ENCODE measurements around the gene UCK2.

UCK2 gene

DNA sequence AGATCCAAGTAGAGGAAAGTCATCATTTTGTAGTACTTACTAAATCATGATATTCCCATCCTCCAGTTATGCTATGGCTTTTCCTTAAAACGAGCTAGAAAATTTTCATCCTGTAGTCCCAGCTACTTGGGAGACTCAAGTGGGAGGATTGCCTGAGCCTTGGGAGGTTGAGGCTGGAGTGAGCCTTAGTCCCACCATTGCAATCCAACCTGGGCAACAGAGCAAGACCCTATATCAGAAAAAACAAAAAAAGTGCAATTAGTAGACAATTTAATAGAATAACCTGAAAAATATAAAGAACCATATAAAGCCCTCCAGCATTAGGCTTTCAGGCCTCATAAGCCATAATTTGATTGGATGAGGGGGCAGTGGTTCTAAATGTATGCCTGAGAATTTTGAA lies 6.8 kb downstream of the UCK2 start:
- no peak for DNase-seq (ENCODE audit: low read depth)

DNA sequence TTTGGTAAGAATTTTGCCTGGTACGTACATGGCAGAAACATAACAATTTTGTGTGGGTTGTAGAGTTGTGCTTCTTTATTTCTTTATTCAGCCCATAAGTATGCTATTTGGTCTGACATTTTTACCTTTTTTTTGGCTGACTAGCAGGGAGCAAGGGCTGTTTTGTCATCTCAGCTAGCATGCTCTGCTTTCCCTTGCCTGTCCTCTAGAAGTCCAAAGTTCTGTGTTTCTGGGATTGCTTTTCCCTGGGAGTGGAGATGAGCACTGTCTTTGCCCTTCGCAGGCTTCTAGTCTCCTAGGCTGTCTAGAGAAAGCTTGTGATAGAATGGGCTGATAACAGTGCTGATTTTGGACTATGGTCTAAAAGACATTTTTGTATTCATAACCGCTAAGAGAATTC lies 7.5 kb downstream of the UCK2 start:
- DNase-seq (ENCODE audit: low read depth): no peak

DNA sequence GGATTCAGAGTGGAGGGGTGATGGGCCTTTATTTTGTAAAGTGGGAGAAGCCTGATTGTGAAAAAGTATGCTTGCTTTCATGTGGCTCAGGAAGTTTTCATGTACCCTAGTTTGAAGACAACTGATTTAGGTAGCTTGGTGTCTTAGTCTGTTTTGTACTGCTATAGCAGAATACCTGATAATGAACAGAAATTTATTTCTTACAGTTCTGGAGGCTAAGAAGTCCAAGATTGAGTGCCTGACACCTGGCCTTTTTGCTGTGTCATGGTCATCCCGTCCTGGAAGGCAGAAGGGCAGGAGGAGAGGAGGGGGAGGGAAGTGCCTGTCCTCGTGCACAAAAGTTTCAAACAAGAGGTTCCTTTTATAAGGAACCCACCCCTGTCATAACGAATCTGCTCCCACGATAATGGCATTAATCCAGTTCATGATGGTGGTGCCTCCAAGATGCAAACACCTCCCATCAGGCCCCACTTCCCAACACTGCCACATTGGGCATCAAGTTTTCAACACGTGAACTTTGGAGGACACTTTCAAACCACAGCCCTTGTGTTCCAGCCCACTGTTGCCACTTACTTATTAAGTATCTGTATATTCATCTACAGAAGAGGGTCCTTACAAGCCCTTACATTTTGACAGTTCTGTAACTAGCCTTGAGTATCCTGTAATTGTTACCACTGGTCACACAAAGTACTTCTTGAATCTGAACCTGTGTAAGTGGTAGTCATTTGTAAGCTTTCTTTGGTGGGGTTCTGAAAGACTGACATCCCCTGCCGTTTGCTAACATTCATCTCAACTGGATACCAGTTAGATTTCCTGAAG lies 9.5 kb downstream of the UCK2 start:
- DNase-seq (ENCODE audit: low read depth): no peak

DNA sequence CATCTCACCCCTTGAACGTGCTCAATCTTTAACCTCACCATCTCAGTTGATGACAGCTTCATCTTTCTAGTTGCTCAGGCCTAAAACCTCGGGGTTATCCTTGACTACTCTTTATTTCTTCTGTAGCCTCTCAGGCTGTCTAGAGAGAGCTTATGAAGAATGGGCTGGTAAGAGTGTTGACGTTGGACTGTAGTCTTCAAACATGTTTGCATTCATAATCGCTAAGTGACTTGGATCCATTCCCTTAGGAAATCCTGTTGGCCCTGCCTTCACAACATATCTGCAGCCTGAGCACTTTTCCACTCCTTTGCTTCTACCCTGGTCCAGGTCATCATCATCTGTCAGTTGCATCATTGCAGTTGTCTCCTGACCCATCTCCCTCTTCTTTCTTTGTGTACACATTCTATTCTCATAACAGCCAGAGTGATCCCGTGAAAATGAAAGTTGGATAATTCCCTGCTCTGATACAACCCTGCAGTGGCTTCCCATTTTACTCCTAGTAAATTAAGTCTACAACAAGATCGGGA lies 10.5 kb downstream of the UCK2 start:
- DNase-seq (ENCODE audit: low read depth): no peak

DNA sequence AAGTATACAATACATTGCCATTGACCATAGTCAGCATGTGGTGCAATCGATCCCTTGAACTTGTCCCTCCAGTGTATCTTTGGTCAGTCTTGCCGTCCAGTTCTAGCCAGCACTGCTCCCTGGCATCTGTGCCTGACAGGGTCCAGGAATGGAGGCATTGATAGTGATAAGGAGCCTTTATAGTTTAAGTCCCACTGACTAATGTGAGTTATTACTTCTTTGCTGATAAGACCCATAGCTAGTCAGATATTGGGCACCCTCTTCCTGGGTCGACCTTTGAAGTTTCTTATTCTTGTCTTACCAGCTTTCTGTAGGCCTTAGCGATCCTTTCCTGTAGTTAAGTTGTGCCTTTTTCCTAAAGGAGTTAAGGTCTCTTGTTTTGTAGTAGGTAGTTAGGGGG lies 13.0 kb downstream of the UCK2 start:
- DNase-seq (ENCODE audit: low read depth): no peak

DNA sequence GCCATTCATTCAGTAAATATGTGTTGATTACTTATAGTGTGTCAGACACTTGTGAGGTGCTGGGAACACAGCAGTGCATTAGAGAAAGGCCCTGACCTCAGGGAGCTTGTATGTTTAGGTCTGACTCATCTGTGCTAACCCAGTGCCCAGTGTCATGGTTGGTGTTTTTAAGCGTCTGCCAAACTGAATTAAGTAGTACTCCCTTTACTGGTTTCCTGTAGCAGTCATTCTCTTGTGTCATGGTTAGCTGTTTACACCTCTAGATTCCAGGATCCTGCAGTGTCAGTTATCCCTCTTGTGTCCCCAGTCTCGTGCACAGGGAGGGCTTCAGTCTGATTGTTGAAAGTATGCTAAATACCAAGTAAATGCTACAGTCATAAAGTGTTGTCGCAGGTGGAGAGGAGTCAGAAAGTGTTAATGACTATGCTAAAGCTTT lies 14.2 kb downstream of the UCK2 start:
- DNase-seq (ENCODE audit: low read depth): no peak

DNA sequence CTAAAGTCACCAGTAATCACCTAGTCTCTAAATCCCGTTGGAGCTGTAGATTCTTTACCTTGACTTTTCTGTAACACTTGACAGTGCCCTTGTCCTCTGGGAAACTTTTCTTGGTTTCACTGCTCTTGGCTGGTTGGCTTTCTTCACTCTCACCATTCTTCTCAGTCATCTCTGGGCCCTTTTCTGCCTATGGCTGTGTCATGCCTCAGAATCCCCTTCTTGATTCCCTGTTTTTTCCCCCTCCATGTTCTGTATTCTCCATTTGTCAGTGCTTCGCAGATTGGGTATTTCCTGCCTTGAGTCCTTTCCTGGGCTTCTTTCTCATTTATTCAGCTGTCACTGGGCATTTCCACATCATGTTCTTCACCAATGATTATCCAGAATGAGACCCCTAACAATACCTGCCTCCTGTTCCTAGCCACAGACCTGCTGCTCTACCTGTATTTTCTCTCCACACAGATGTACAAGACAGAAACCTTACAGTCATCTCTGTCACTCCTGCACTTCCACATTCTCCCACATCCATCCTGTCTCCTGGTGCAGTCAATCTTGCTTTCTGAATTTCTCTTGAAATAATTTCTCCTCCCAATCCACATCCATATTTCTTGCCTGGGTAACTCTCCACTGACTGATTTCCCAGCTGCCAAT lies 14.7 kb downstream of the UCK2 start:
- no peak for DNase-seq (ENCODE audit: low read depth)

DNA sequence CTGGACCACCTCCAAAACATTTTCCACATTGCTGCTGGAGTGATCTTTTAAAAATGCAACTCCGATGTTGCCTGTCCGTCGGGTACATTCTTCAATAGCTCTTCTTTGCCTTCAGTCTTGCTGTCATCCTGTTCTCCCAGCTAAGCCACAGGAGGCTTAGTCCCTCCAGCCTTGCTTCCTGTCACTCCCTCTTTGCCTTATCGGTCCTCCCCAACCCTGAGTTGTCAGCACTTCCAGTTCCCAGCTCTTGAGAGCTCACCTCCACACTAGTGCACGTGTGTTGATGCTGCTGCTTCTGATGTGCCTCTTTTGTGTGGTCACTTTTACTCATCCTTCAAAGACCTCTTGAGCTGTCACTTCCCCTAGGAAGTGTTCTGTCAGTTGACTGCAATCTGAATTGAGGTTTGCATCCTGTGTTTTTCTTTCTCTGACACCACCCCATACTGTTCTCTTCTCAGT lies 15.3 kb downstream of the UCK2 start:
- DNase-seq (ENCODE audit: low read depth): no peak

DNA sequence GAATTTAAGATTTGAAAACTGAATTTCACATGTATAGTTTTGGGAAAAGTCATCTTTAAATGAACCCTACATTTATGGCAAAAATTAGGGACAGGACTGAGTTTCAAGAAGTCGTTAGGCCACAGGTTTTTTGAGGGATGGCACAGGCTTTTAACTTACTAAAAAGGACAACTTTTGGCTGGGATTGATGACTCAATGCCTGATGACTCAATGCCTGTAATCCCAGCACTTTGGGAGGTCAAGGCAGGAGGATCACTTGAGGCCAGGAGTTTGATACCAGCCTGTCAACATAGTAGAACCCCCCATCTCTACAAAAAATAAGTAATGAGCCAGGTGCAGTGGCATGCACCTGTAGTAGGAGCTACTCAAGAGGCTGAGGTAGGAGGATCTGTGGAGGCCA lies 15.9 kb downstream of the UCK2 start:
- DNase-seq (ENCODE audit: low read depth): no peak

DNA sequence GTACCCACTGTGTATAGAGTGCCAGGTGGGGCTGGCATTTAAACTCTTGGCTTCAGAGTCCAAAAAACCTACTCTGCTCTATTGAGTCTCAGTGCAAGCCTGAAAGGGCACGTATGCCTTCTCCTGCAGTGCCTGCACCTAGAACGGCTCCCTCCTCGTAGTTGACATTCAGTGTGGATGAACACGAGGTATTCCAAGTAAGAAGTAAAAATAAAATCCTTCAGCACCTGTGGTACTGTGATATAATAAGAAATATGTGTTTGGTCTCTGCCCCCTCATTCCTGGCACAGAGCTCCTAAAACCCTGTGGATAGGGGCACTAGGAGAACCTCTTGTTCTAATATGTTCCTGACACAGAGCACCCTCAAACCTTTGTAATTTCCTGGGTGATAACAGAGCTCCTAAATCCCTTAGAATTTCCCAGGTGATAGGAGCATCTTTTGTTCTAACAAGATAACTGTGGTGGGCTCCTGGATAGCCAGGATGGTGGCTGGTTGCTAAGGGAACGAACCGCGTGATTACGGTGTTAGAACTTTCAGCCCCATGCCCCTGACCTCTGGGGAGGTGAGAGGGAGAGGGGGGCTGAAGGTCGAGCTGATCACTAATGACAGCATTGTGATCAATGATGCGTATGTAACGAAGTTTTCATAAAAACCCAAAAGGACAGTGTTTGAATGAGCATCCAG lies 16.8 kb downstream of the UCK2 start:
- DNase-seq (ENCODE audit: low read depth): no peak

DNA sequence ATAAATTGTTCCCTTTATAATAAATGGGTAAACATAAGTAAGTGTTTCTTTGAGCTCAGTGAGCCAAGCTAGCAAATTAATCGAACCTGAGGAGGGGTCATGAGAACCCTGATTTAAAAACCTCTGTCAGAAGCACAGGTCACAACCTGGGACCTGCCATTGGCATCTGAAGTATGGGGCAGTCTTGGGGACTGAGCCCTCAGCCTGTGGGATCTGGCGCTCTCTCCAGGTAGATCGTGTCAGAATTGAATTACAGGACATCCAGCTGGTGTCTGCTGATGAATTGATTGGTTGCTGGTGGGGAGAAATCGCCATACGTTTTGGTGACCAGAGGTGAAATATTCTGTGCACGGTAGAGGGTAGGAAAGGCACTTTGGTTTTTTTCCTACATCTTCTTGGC lies 17.5 kb downstream of the UCK2 start:
- DNase-seq (ENCODE audit: low read depth): no peak

DNA sequence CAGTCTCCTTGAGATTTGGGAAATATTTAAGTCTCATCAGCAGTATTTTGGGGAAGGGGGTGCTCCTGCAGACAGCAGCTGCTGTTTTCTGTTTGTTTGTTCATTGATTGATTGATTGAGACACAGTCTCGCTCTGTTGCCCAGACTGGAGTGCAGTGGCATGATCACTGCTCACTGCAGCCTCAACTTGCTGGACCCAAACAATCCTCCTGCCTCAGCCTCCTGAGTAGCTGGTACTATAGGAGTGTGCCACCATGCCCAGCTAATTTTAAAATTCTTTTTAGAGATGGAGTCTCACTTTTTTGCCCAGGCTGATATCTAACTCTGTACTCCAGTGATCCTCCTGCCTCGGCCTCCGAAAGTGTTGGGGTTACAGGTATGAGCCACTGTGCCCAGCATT lies 18.2 kb downstream of the UCK2 start:
- no peak for DNase-seq (ENCODE audit: low read depth)

DNA sequence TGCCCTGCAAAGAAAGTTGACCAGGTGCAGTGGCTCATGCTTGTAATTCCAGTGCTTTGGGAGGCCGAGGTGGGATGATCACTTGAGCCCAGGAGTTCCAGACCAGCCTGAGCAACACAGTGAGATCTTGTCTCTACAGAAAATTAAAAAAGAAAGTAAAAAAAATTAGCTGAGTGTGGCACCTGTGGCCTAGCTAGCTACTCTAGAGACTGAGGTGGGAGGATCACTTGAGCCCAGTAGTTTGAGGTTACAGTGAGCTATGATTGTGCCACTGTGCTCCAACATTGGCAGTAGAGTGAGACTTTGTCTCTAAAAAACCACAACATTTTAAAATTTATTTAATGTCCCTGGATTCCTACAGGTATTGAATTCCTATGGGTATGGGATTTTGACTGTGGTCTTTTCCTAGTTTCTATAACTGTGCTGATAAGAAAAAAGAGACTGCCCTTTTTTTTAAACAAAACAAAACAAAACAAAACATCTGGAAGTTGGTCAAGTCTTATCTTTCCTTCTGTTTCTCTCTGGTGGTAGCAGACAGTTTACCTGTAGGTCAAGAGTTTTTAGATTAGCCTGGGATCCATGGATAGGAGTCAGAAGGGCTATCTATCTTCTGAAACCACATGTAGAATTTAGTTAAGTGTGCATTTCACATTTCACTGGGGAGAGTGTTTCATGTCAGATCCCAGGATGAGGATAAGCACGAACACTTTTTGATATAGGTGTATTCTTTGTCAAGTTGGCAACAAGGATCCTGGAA lies 18.8 kb downstream of the UCK2 start:
- DNase-seq (ENCODE audit: low read depth): no peak

DNA sequence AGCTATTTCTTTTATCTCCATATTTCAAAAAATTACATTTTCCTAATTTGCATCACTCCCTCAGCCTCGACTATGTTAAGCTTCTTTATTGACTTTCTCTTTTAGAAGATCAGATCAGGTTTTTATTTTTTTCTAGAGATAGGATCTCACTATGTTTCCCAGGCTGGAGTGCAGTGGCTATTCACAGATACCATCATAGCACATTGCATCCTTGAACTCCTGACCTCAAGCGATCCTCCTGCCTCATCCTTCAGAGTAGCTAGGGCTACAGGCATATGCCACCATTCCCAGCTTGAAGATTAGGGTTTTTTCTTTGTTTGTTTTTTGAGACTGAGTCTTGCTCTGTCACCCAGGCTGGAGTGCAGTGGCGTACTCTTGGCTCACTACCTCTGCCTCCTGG lies 20.1 kb downstream of the UCK2 start:
- DNase-seq (ENCODE audit: low read depth): no peak

DNA sequence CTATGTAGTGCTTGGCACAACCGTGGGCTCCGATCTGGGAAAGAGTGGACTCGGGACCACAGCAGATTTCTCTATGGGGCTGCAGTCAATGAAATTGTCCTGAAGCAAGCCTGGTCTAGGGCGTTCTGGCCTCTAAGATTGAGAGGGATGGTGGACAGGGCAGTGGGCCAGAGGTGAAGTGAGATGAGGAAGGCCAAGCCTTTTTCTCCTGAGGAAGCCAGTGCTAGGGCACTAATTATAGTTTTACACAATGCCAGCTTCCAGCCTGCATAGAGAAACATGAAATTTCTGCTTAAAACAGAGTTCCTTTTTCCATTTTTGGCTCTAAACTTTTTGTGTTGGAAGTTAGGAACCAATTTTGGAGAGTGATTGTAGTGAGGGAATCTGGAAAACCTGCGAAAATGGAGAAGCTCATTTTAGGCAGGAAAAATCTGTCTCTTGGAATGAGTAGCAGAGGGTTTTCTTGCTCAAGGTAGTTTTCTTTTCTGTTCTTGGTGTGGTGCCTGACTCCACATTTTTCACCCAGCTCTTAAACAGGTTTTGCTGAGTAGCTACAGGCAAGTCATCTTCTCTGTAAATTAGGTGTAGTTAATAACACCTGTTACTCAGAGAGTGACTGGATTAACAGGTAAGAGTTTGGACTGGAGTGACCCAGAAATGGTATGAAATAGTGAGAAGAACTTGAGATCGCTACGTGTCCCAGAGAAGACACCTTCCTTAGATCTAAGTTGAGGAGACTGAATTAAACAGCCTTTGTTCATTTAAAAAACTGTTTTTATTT lies 22.1 kb downstream of the UCK2 start:
- no peak for DNase-seq (ENCODE audit: low read depth)

DNA sequence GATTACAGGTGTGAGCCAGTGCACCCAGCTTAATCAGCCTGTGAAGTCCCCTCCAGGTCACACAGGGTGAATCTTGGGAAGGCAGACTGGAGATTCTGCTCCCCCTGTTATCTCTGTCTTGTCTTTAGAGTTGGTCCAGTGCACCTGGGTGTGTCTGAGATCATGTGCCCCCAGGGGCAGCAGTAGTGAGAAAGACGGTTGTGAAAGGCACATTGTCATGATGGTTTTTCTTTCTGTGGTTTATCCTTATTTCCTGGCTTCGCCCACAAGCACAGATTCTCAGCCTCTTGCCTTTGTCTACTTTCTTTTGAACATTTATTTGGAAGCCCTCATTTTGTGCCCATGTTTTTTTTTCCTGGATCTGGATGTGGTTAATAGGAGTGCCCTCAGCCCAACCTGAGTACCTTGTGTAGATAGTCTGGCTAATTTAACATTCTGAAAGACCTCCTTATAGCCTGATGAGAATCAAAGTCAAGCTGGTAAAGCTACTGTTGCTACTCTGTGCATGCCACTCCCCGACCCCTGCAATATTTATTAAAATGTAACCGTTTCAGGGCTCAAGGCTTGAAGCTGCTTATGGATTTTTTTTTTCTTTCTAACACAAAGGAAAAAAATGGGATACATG lies 23.7 kb downstream of the UCK2 start:
- no peak for DNase-seq (ENCODE audit: low read depth)

DNA sequence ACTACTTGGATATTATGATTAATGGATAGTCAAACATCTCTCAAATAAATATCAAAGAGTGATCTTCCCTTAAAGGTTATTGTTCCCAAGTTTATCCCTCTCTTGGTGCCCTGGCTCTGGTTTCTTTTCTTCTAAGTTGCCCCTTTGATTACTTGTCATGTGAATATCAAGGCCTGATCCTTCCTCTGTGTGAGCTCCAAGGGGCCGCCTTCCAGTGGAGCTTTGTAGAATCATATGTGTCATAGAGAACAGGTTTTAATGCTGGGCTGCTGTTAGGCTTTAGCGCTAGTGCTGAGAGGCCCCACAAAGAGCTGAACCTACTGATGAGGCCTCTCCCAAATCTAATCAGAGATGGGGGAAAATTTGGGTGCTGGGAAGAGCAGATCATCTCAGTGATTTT lies 25.5 kb downstream of the UCK2 start:
- DNase-seq (ENCODE audit: low read depth): no peak

DNA sequence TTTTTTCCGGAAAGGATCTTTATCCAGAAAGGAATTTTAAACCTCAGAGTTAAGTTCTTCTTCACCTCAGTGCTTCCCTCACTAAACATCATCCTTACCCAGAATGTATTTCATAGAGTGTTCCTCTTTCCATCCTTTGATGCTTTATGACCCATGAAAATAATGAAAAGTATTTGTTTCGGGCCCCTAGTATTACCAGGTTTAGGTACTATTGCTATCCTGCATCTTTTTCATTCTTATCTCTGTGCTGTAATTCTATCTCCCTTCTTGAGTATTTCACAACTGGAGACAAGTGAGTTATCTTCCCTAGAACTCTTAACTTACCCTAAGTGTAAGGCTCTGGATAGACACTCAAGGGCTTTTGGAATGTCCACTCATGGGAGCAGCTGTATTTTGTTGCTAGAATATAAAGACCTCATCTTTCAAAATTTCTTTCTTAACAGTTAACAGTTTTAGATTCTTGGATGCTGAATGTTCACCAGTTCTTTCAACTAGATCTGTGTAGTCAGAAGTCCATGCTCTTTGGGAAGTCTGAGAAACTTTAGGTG lies 26.2 kb downstream of the UCK2 start:
- no peak for DNase-seq (ENCODE audit: low read depth)

DNA sequence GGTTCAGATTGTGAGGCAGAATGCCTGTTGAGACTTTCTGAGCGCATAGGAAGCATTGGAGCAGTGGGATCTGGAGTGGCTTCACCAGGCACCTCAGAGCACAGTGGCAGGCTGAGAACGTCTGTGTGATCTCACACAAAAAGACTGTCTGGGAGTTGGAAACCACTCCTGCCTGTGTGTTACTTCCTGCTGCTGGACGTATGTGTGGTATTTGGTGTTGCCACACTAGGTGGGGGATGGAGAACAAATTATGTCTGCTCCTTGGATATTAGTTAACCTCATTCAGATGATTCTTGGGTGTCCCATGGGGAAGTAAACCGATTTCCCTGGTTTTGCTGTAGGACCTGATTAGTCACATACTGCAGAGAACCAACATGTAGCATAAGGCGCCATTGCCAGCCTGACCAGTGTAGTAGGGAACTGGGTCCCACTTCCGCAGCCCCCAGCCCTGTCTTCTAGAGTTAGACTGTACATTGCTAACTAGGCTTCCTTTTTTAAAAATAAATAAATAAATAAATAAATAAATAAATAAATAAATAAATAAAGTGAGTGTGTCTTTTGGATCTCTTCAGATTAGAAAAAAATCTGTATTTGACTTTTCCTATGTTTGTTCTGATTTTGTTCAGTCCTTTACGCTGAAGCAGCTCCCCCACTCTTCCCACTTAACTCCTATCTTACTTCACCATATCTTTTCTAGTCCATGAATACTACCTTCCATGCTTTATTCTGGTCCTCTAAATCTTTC lies 26.9 kb downstream of the UCK2 start:
- DNase-seq (ENCODE audit: low read depth): no peak

Data from T-helper 22 cell (primary cell).